NCI-H2081 treated with DMSO at 0.1 percent for 48 hours (cell line): ENCODE results near the gene BMP7.
"Not testable (repeated sequence)": the region's sequence is repeated elsewhere in the genome, so short reads cannot be mapped to it uniquely, and the experiment has no call there.

Experiments
- DNase-seq: peaks from one replicate; lab custom pipeline; 2025; lab: John Stamatoyannopoulos, UW

The BMP7 gene

DNA sequence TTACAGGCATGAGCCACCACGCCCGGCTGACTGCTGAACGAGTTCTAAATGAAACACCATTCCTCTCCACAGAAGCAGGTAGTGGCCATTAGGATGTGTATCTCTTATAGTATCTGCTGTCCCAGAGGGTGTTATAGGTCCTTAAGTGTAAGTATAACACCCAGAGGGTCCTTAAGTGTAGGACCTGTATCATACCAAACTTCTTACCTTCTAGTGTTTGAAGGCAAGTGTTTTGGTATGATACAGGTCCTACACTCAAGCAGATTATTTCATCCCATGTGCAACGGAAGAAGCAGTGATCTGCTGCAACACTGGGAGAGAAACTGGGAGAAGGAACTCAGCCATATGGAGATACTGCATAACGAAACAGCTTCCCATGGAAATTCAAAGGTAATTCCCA lies 17.4 kb downstream of the BMP7 start:
- no peak for DNase-seq

GRCh38 chr20:57248132-57248797 lies 18.2 kb downstream of the BMP7 start:
- no peak for DNase-seq

- DNase-seq = no peak
Measured at GRCh38 chr20:57247292-57247965, 19.0 kb downstream of the BMP7 start.

DNA sequence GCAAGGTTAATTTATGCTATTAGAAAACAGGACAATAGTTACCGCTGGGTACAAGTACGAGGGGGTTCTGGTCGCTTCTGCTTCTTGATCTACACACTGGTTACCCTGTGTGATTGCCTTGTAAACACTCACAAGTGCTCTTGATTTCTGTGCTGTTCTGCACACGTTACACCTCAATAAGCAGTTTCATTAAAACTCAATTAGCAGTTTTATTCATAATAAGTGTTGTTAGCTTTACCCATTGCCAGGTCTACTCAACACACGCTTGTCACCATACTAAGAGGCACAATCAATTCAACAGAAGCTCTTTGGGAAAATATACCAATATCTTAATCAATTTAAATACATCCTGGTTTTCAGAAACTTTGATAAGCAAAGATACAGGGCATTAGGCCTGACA lies 20.4 kb downstream of the BMP7 start:
- no peak for DNase-seq

- no peak for DNase-seq
Measured at GRCh38 chr20:57244627-57245214, 21.7 kb downstream of the BMP7 start.

- no peak for DNase-seq
Measured at GRCh38 chr20:57244221-57244585, 22.2 kb downstream of the BMP7 start.

GRCh38 chr20:57243480-57244220 lies 22.8 kb downstream of the BMP7 start:
- DNase-seq = no peak

- no peak for DNase-seq
Measured at GRCh38 chr20:57242414-57242813, 24.0 kb downstream of the BMP7 start.

GRCh38 chr20:57241363-57241991 lies 25.0 kb downstream of the BMP7 start:
- no peak for DNase-seq

DNA sequence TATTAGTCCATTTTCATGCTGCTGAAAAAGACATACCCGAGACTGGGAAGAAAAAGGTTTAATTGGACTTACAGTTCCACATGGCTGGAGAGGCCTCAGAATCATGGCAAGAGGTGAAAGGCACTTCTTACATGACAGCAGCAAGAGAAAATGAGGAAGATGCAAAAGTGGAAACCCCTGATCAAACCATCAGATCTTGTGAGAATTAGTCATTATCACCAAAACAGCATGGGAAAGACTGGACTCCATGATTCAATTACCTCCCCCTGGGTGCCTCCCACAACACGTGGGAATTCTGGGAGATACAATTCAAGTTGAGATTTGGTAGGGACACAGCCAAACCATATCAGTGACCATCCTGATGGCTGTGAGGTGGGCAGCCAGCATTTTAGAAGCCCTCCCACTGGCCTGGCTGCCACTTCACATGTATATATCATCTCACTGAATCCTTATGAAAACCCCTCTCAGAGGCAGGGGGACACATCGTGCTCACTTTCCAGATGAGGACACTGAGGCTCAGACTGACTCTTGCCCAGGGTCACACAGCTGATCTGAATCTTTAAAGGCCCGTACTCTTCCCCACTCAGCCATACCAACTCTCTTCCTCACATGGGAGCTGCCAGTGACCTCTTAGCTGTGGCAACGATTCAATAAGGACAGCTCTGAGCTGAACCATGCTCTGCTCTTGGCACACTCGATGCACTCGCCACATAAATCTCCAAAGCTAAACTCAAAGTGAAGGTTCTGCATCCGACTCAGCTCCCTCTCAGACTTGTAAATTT lies 25.7 kb downstream of the BMP7 start:
- no peak for DNase-seq

DNA sequence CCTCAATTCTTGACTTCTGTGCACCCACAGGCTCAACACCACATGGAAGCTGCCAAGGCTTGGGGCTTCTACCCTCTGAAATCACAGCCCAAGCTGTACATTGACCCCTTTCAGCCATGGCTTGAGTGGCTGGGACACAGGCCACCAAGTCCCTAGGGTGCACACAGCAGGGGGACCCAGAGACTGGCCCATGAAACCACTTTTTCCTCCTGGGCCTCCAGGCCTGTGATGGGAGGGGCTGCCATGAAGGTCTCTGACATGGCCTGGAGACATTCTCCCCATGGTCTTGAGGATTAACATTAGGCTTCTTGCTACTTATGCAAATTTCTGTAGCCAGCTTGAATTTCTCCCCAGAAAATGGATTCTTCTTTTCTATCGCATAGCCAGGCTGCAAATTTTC lies 26.7 kb downstream of the BMP7 start:
- DNase-seq = not testable (repeated sequence)

DNA sequence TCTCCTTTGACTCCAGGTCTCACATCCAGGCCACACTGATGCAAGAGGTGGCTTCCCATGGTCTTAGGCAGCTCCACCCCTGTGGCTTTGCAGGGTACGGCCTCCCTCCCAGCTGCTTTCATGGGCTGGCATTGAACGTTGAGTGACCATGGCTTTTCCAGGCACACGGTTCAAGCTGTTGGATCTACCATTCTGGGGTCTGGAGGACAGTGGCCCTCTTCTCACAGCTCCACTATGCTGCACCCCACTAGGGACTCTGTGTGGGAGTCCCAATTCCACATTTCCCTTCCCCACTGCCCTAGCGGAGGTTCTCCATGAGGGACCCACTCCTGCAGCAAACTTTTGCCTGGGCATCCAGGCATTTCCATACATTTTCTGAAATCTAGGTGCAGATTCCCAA lies 27.1 kb downstream of the BMP7 start:
- not testable (repeated sequence) for DNase-seq

GRCh38 chr20:57238089-57238488 lies 28.4 kb downstream of the BMP7 start:
- DNase-seq = no peak

GRCh38 chr20:57237585-57237953 lies 28.9 kb downstream of the BMP7 start:
- no peak for DNase-seq

DNA sequence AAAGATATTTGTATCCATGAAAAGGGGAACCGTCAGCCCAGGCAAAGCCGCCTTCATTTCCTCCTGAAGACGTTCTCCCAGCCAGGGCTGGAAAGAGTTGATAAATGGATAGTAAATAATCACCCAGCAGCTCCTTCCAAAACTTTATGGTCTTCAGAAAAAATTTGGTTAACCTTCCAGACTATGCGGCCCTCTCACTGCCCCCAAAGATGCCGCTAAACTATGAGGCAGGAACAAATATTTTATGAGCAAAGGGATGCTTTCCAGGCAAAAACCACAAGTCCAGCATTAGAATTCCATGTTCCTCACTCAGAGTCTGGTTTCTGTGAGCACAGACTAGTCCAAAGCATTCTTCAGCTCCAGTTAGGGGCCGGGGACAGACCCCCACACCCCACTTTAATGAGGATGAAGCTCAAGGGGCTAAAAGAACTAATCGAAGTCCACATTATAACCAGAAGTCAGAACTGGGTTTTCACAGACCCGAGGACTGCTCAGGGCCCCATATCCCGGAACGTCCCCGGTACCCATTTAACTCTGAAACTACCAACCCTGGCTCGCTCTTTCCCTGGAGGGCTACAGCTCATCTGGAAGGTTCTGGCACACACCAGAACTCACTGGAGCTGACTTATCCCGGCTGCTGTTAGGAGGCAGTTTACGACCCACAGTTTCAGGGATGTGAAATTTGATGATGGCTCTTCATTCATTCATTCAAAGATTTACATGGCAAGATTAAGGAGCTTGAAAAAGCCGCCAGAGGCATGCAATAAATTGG lies 29.4 kb downstream of the BMP7 start:
- no peak for DNase-seq

DNA sequence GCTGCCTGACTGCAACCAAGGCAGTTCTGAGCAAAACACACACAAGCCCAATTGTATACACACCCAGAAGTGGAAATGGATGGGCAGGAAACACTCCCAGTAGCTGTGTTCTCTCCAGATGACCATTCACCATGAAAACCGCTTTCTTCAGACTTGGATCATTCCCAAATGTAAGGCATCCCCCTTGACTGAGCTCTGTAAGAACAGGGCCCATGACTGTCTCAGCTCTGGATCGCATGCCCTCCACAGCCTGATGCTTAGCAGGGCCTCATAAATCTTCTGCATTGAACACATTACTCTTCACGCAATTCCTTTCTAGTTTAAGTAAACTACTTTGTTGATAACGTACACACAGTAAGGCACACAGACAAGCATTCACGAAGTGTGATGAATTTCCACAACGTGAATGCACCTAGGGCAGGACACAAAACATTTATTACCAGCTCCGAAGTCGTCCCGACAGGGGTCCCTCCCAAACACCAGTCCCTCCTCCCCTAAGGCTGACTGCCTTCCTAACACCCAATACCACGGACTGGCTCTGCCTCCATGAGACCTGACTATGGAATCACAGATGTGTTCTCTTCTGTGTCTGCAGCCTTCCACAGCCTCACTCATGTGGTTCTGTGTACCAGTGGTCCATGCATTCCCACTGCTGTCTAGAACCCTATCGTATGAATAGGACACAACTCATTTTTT lies 31.7 kb downstream of the BMP7 start:
- no peak for DNase-seq

DNA sequence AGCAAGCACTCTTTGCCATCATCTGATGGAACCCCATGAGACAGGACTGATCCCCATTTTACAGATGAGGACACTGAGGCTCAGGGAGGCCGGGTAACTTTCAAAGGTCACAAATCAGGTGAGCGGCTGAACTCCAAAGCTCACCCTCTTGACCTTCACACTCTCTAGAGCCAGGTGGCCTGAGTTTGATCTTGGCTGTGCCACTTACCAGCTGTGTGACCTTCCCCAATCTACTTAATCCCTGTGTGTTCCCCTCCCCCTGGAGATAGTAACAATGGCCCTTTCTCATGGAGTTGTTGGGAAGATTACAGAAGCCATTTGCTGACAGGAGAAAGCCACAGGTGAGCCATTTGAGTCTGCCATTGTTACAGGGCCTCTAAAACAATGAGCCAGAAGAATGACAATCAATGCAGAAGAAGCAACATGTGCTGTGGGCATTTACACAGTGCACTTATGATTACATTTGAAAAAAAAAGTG lies 34.5 kb downstream of the BMP7 start:
- DNase-seq = no peak

DNA sequence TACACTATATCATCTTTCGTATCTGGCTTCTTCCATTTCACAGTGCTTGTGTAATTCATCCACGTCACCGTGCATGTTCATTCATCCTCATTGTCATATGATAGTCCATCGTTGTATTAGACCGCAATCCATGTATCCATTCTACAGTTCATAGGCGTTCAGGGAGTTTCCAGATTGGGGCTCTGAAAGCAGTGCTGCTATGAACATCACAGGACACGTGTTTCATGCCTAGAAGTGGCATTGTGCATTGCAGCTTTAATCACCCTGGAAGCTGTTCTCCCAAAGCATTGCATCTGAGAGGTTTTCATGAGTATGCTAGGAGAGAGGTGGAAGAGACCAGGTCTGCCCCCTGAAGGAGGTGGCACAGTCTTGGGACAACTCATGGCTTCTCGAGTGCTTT lies 35.3 kb downstream of the BMP7 start:
- no peak for DNase-seq

DNA sequence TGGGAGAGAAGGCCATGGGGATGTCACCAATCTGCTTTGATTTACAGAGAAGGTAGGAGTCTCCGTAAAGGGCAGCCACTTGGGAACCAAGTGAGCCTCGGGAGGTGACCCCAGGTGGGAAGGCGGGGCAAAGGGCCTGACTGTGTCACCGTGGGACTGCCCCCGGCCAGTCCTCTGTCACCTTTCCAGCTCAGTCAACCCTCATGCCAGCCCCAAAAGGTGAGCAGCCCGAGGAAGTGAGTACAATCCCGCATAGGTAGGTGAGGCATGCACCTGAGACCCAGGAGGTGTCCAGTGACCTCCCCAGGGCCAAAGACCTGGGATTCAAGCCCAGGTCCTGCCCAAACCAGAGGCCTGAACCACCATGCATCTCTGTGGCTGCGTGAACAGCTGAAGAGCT lies 36.2 kb downstream of the BMP7 start:
- DNase-seq = no peak

DNA sequence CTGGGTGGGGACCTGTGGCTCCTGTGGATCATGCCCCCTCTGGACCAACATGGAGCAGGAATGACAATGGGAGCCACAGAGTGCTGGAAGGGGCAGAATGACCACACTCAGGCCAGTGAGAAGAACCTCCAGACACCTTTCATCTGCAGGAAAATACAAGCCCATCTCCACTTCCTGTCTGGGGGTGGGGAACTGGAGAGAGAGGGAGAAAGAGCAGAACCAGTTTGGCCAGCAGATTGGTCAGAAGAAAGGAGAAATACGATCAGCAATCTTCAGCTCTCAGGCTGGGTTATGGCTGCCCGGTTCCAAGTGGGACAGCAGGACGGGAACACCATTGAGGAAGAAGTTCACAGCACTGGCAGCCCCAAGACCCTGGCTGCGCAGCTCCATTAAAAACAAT lies 37.0 kb downstream of the BMP7 start:
- no peak for DNase-seq
